NCI-H526 treated with DMSO at 0.1 percent for 48 hours (cell line): Measurements from ENCODE around the gene ROBO1.
"Not testable (repeated sequence)": the region's sequence is repeated elsewhere in the genome, so short reads cannot be mapped to it uniquely, and the experiment has no call there.

ENCODE experiments used
- DNase-seq: peaks from one replicate; lab custom pipeline; 2025; lab: John Stamatoyannopoulos, UW

ROBO1 gene

DNA sequence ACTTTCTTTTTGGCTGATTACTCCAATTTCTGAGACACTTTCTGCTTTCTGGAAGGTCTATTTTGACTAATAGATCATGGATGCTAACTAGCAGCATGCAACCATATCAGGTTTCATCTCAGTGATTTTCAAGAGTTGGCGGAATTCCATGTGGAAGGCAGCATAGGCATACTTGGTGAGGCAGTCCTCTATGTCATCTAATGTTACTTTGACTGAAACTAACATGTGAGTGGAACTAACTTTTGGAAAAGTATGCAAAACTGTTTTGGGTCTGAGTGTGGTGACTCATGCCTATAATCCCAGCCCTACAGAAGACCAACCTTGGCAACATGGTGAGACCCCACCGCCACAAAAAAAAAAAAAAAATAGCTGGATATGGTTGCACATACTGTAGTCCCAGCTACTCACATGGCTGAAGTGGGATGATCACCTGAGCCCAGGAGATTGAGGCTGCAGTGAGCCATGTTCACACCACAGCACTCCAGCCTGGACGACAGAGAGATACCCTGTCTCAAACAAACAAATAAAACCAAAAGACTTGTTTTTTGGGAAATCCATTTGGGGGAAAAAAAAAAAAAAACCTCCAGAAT, 1033.7 kb downstream of the ROBO1 start:
- DNase-seq: no peak

DNA sequence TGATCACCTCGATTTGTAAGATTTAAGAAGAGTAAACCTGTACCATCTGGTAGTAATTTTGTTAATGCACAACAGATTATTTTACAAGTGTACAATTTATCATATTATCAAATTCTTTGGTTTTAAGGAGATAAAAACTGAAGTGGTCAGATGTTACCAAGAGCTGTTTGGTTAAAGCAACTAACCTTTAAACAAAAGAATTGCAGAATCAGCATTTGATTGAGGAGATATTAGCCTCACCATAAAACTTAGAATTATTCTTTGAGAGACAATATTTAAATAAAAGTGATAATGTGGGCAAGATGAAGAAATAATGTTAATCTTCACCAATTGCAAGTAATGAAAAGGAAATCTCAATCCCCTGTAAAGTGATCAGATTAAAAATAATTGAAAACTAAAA, 1034.9 kb downstream of the ROBO1 start:
- no peak for DNase-seq

DNA sequence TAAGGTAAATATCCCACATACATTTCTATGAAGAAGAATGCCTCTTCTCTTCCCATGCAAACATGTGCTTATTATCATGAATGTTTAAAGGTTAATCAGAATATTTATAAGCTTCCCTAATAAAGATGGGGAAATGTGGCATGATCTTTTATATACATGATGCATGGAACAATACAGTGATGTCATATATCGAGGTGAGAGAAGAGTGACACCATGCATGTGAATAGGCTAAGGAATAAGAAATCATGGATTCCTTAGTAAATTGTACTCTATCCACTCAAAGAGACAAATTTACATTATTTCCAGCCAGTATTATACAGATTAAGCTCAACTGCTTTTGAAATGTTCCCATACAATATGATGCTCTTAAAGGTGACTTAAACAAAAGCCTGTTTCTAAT, 1035.3 kb downstream of the ROBO1 start:
- DNase-seq: no peak

DNA sequence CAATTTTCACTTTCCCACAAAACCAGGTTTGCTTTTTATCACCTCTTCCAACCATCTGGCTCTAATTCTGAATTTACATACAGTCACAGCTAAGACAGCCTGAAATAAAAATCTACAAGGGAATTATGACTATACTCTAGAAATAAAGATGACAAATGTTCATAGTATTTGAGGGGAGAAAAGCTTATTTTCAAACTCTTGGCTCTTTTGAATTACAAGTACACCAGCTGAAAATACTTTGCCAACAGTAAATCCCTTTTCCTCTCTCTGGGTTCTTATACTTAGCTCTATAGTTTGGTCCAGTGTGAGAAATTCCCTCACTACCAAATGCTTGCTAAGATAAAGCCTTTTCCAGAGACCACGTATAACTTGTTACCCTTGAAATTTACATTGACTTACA, 1037.9 kb downstream of the ROBO1 start:
- no peak for DNase-seq

DNA sequence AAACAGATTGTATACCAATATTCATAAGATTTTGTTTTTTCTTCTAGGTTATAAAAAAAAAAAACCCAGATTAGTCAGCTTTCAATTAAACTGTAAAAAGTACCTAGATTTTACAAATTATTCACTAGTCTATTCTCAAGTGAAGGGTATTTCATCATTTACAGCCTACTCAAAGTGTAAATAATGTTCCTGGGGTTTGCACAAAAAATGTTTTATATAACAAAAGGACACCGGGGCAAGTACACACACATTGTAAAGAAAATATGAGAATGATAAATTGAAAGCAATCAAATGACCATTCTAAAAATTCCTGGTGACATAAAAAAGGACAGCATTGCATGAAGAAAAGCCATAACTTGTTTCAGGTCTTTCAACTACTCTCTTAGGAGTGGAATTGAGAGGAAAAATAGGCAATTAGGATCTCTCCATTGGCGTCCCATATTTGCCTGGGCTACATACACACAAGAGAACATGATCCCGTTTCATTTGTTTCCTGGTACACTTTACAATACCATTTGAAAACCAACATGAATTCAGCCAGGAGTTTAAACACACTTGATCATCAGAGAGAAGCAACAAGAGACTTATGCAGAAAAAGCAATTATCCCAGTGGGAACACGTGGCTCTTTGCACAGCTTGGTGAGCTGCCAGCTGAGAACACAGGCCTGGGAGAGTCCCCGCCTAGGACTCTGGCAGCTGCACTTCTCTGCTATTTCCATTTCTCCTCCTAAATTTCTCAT, 1039.2 kb downstream of the ROBO1 start:
- DNase-seq: no peak

DNA sequence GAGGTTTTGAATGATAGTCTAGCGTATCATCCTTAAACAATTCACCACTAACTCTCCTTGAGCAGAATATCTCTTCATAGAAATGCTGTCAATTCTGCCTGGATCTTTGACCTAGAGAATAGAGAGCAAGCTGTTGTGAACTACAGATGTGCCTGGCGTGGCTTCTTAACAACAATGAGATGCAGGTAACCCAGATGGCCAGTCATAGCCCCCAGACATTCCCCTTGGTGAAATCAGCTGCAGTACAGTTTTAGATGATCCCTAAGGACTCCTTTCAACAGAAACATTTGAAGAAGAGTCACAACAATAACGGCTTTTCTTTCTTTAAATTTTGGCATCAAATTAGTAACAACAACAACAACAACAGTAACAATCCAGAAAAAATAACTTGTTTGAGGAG, 1041.3 kb downstream of the ROBO1 start:
- DNase-seq: no peak

DNA sequence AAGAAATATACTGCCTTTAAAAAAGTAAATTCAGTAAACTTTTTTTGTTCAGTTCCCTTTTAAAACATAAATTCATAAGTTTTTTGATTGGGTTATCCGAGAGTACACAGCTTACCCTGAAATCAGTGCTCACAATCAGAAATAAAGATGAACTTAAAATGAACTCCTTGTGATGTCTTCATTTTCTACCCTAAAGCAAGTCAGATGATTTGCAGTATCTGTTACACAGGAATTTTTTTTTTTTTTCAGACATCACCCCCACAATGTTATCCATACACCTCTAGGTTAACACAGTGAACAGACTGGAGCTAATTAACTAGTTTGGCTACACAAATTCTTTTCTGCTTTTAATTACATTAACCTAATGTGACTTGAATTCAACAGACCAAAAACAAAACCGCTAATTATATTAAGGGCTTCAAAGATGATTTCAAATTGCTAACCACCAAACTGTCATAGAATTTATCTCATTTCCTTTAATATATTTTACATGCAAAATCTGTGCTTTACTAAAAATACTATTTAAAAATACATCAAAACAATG, 1042.0 kb downstream of the ROBO1 start:
- no peak for DNase-seq

DNA sequence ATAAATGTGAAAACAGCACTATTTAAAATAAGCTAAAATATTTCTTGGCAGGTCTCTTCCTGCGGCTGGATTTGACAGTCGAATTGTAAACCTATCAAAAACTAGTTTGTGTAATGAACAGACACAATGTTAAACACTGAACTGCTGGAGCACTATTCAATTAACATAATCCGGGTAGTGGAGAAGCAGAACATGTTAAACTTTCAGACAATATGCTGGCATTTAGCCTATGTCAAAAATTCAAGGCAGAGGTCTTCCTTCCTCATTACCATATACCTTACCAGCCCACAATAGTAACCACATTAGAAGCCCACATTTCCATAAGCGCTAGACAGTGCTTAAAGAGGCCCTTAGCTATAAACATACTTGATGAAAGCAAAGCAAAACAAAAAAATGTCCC, 1042.9 kb downstream of the ROBO1 start:
- DNase-seq: peak; percentile 25

DNA sequence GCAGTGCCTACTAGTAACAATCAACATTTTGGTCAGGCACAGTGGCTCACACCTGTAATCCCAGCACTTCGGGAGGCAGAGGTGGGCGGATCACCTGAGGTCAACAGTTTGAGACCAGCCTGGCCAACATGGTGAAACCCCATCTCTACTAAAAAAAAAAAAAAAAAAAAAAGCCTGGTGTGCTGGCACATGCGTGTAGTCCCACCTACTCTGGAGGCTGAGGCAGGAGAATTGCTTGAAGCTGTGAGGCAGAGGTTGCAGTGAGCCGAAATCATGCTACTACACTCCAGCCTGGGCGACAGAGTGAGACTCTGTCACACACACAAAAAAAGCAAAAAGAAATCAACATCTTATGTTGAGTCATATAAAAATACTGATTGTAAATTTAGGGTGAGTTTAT, 1043.4 kb downstream of the ROBO1 start:
- DNase-seq: not testable (repeated sequence)

DNA sequence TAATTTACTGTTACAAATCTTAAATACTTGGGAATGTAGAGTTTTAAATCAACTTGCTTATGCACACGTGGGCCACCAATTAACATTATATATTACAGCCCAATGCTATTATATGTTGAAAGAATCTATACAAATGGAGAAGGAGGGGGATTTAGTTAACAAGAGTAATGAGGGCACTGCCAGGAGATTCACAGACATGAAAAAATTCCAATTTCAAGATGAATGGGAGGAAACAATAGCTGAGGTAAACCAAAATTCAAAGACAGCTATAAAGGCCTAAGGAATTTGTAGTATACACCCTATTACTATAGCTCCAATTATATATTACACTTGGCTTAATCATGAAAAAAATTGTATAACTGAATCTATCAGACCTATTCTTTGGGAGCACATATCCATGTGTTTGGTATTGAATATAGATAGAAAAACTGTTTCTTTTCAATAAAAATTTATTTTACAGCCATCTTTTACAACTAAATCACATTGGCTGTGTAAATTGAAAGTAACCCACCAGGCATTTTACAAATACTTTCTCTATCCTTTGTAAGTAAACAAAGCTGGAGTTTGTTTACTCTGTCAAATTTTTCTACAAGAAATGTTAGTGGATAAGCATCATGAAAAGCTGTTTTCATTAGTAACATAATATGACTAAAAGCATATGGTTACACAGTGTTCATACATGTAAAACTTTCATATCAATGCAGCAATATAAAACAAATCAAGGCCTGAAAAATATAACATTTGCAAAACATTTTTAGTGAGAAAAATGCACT, 1045.8 kb downstream of the ROBO1 start:
- DNase-seq: no peak

DNA sequence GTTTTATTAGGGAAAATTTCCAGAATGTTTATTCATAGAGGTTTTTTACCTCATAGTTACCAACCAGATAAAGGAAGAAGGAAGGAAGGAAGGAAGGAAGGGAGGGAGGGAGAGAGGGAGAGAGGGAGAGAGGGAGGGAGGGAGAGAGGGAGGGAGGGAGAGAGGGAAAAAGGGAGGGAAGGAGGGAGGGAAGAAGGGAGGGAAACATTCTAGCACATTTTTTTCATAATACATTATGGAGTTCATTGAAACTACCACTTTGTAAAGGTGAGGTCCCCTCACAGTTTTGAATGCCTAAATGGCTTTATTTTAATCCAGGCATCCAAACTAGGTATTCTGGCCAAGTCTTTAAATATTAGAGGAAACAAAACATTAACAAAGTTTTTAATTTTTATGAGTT, 1049.1 kb downstream of the ROBO1 start:
- DNase-seq: no peak

DNA sequence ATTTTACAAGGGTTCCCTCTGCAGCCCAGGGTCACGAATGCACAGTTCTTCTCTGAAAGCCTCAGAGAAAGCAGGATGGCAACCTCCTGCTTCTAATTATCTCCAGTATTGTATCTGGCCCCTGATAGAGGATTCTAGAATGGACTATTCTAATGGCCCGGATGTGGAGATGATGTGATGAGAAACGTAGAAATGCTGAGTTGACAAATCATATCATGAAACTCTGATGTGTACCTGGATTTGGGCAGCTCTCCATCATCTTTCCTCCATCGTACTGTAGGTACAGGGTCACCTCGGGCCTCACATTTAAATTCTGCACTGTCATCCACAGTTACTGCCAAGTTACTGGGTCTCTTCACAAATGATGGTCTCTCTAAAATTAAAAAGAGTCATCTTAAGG, 1050.8 kb downstream of the ROBO1 start:
- DNase-seq: no peak

DNA sequence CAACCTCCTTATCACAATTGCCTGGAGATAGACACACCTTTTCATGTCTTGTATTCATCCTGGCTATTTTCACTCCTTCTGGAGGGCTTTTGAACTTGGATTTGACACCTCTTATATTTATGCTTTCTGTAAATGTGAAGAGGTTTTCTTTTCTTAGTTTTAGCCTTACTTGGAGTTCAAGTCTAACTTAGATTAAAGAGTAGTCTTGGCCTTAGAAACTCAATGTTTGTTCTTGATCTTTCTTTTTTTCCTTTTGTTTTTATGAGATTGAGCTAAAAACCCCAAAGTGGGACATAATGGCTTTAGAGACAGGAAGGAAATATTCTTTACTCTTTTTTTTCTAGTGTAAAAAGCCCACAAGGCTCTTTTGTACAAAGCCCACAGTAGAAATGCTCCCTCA, 1054.9 kb downstream of the ROBO1 start:
- no peak for DNase-seq

DNA sequence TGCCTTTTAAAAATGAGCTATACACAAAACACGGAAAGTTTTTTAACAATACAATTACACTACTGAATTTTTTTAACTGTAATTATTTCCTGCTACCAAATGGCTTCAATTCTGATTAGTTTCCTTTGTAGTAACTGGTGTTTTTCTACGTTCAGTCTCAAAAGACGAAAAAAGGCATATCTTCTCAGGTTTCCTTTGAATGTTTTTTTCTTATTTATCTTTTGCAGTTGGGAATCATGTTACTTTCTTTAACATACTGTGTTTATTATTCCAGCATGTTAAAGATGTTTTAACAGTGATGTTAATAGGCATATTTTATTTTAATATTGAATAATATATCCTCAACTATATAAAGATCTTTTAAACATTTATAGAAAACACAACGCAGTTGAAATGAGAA, 1055.5 kb downstream of the ROBO1 start:
- no peak for DNase-seq

DNA sequence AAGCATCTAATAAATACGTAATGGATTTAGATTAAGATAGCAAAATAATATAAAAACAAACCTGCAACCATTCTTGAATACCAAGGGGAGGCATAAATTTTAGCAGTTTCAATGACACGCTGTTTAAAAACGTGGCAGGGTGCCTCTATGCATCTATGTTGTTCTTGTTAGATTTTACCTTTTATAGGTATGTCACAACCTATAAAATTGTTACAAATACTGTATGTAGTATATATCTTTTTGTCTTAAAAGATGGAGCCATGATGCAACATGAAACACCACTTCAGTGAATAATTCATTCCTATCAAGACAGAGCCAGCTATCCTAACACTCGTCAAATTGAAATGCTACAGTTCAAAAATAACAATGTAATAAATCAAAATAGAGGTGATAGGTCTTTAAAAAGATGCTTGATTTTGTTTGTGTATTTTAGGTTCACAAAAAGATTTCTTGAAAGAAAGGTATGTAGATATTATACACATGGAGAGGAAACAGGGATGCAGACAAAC, 1059.2 kb downstream of the ROBO1 start:
- DNase-seq: no peak

DNA sequence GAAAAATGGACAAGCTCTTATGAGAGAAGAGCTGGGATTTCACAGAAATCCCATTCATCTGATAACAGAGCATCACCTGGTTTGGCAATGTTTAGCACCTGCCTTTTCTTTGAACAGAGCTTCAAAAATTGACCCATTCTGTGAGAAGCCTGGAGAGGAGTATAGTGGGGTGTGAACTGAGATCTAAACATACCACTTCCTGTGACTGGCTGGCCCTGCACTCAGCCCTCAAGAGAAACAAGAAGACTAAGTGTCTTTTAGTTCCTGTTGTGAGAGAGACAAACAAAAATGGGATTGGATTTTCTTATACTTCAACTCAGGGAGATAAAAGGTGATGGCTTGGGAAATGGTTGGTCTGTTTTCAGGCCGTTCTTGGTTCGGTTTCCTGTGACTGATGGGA, 1060.2 kb downstream of the ROBO1 start:
- no peak for DNase-seq

DNA sequence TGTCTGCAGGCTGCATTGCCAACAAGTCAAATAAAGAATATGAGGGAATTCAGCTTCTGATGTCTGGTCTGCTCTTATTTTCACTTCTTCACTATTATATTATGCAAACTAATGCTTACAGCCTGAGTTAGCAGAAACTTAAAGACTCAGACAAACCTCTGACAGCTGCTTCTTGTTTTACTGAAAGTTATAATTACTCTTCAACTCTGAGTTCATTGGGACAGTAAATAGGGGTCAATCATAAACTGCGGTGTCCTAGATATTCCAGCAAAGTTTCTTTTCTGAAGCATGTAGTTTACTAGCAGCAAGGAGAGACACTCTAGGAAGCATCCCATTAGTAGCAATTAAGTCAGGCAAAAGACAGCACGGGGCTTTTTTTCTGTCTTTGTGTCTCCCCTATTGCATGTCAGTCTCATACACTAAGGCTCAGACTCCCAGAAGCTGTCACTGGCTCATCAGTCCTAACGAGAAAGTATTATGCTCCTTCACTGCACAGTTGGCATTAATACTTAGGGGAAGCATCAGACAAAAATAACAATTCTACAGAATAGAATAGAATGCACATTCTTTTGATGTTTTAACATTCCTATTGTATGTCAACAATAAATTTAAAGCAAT, 1060.8 kb downstream of the ROBO1 start:
- no peak for DNase-seq

DNA sequence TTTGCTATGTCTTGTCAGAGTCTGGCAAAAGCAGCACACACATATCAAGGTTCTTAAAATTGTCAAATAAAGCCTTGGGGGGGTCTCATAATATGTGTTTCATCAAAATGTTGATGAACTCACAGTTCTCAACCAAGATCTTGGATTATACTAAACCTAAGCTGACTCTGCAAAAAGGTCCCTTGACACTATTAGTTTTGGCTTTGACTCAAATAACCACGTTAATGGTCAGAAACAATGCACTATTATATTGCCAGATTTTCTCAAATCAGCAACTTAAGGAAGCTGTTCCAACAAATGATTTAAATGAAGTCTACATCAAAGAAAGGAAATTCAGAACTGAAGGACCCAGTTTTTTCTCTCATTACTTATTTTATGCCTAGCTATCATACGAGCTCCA, 1063.9 kb downstream of the ROBO1 start:
- DNase-seq: no peak

DNA sequence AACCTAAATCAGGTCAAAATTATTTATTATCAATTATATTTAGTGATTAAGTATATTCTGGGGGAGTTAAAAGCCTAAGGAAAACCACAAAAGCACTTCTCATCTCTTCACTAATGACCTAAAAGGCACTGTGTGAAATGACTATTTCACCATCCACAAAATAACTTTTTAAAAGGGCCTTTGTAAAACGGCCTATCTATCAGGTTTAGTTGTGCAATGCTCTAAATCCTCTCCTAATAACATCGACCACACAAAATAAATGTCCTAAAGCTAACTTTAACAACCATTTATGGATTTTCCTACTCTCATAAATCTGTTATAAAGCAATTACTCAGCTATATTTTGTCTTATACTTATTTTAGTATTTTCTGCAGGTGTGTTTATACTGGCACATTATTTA, 1066.3 kb downstream of the ROBO1 start:
- DNase-seq: no peak

DNA sequence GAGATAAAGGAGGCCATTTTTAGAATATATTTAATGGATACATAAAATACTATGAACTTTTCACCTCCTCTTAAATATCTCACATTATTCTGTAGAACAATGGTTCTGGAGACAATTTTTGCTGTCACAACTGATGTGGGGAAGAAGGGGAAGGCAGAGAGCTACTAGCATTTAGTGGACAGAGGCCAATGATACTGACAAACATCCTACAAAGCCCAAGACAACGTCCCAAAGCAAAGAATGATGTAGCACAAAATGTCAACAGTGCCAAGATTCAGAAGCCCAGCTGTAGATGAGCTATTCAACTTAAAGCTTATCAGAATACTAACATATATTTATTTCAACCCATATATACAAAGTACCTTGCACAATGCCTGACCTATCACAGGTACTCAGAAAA, 1069.4 kb downstream of the ROBO1 start:
- no peak for DNase-seq

DNA sequence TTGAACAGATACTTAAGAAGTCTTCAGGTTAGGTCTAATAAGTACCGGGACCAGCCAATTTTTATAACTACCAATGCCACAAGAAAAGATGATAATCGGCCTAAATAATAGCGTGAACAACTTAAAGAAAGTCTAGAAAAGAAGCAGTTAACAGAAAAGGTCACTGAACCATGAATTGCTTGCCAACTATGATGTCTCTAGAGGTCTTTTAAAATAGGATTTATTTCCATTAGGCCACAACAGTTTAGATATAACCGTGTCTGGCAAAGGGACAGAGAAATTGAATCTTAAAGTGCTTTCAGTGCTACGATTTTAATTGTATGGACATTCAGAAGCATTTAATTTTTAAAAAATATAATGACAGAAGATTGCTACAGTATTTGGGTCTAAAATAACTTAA, 1070.4 kb downstream of the ROBO1 start:
- no peak for DNase-seq

DNA sequence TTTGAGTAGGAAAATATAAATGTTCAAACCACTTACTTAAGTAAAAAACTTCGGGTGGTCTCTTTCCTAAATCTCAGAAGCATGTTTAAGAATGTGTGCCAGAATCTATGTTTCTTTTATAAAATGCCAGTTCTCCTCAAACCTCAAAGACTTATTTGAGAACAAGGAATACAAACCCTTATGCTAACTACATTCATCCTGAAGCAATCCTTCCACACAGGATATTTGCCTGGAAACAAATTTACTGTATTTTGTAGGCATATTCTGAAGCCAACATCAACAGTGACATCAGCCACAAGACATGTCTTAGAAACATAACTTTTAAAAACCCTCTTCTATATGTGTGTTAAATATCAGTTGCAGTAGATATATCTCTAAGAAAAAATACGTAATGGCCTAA, 1077.0 kb downstream of the ROBO1 start:
- DNase-seq: no peak
